Mucosa of stomach (tissue), 1 donor: ENCODE data around the gene BDH1.

ENCODE experiments used
- H3K27me3 ChIP-seq: one replicate; pipeline ENCODE4 v1.7.0; 2013; ENCODE audit warnings: mild to moderate bottlenecking, low read length; ENCODE audit not compliant: control insufficient read depth, insufficient read depth
- H3K36me3 ChIP-seq: one replicate; pipeline ENCODE4 v1.7.0; 2013; ENCODE audit warnings: low read length; ENCODE audit not compliant: control insufficient read depth, insufficient read depth
- H3K4me1 ChIP-seq: one replicate; pipeline ENCODE4 v1.7.0; 2013; ENCODE audit warnings: mild to moderate bottlenecking, low read length; ENCODE audit not compliant: control insufficient read depth, insufficient read depth
- H3K4me3 ChIP-seq: one replicate; pipeline ENCODE4 v1.7.0; 2013; ENCODE audit warnings: low read length
- H3K9ac ChIP-seq: one replicate; pipeline ENCODE4 v1.7.0; 2013; ENCODE audit warnings: mild to moderate bottlenecking, low read length, moderate library complexity
- H3K9me3 ChIP-seq: one replicate; pipeline ENCODE4 v1.7.0; 2013; ENCODE audit warnings: mild to moderate bottlenecking, low read length, moderate library complexity; ENCODE audit not compliant: control insufficient read depth
- donor health status: Pancreatic carcinoma.

The BDH1 gene

GRCh38 chr3:197554562-197555280 lies 1.0 kb downstream of the BDH1 start:
- peaks cover 20% of the 10 kb centered on the region for H3K4me1 ChIP-seq
- no peaks in the 10 kb centered on the region for H3K9me3 ChIP-seq
- H3K36me3 ChIP-seq = no peaks in the 10 kb centered on the region
- H3K27me3 ChIP-seq = no peaks in the 10 kb centered on the region
- H3K9ac ChIP-seq = peak overlapping the region; percentile 96
- peak overlapping the region; percentile 97 for H3K4me3 ChIP-seq

GRCh38 chr3:197554196-197554561 lies 1.6 kb downstream of the BDH1 start:
- H3K27me3 ChIP-seq = no peaks in the 10 kb centered on the region
- H3K9ac ChIP-seq = peak overlapping the region; percentile 96
- H3K36me3 ChIP-seq = no peaks in the 10 kb centered on the region
- no peaks in the 10 kb centered on the region for H3K9me3 ChIP-seq
- peaks cover 14% of the 10 kb centered on the region for H3K4me1 ChIP-seq
- H3K4me3 ChIP-seq = peak overlapping the region; percentile 54

- Histone ChIP-seq H3K36me3 (no peaks in the 10 kb centered on the region), H3K9me3 (no peaks in the 10 kb centered on the region), H3K9ac (no peak overlapping the region), H3K4me1 (peaks cover 24% of the 10 kb centered on the region), H3K27me3 (no peaks in the 10 kb centered on the region), H3K4me3 (no peak overlapping the region)
Measured at GRCh38 chr3:197552198-197552597, 3.6 kb downstream of the BDH1 start.

GRCh38 chr3:197550489-197550888 lies 5.3 kb downstream of the BDH1 start:
- Histone ChIP-seq H3K9me3 (no peaks in the 10 kb centered on the region), H3K36me3 (no peaks in the 10 kb centered on the region), H3K4me3 (no peak overlapping the region), H3K27me3 (no peaks in the 10 kb centered on the region), H3K4me1 (peaks cover 33% of the 10 kb centered on the region), H3K9ac (no peak overlapping the region)

- peaks cover 28% of the 10 kb centered on the region for H3K4me1 ChIP-seq
- no peak overlapping the region for H3K4me3 ChIP-seq
- H3K27me3 ChIP-seq = no peaks in the 10 kb centered on the region
Measured at GRCh38 chr3:197549261-197549885, 6.4 kb downstream of the BDH1 start.

GRCh38 chr3:197547306-197548011 lies 8.3 kb downstream of the BDH1 start:
- no peaks in the 10 kb centered on the region for H3K9me3 ChIP-seq
- peak overlapping the region; percentile 49 for H3K9ac ChIP-seq
- H3K4me1 ChIP-seq = peaks cover 21% of the 10 kb centered on the region
- H3K4me3 ChIP-seq = peak overlapping the region; percentile 29
- no peaks in the 10 kb centered on the region for H3K27me3 ChIP-seq
- H3K36me3 ChIP-seq = no peaks in the 10 kb centered on the region

More at GRCh38 chr3:197549261-197549885, 6.4 kb downstream of the BDH1 start:
- Histone ChIP-seq H3K9ac (no peak overlapping the region), H3K9me3 (no peaks in the 10 kb centered on the region), H3K36me3 (no peaks in the 10 kb centered on the region)

GRCh38 chr3:197546307-197547085 lies 9.3 kb downstream of the BDH1 start:
- H3K4me1 ChIP-seq = peaks cover 28% of the 10 kb centered on the region
- peak overlapping the region; percentile 29 for H3K4me3 ChIP-seq
- H3K9ac ChIP-seq = peak overlapping the region; percentile 49
- H3K27me3 ChIP-seq = no peaks in the 10 kb centered on the region
- no peaks in the 10 kb centered on the region for H3K36me3 ChIP-seq
- H3K9me3 ChIP-seq = no peaks in the 10 kb centered on the region

GRCh38 chr3:197545571-197545970 lies 10.2 kb downstream of the BDH1 start:
- Histone ChIP-seq H3K36me3 (no peaks in the 10 kb centered on the region), H3K27me3 (no peaks in the 10 kb centered on the region), H3K9ac (no peak overlapping the region), H3K4me1 (peaks cover 33% of the 10 kb centered on the region), H3K4me3 (no peak overlapping the region), H3K9me3 (no peaks in the 10 kb centered on the region)

GRCh38 chr3:197545101-197545500 lies 10.7 kb downstream of the BDH1 start:
- Histone ChIP-seq H3K4me3 (no peak overlapping the region), H3K36me3 (no peaks in the 10 kb centered on the region), H3K4me1 (peaks cover 33% of the 10 kb centered on the region), H3K9me3 (no peaks in the 10 kb centered on the region), H3K9ac (no peak overlapping the region), H3K27me3 (no peaks in the 10 kb centered on the region)

- Histone ChIP-seq H3K27me3 (no peaks in the 10 kb centered on the region), H3K9ac (no peak overlapping the region), H3K9me3 (no peaks in the 10 kb centered on the region), H3K36me3 (no peaks in the 10 kb centered on the region), H3K4me3 (no peak overlapping the region), H3K4me1 (peaks cover 29% of the 10 kb centered on the region)
Measured at GRCh38 chr3:197542741-197543454, 12.9 kb downstream of the BDH1 start.

- Histone ChIP-seq H3K9me3 (no peaks in the 10 kb centered on the region), H3K27me3 (no peaks in the 10 kb centered on the region), H3K9ac (no peak overlapping the region), H3K4me3 (no peak overlapping the region), H3K36me3 (no peaks in the 10 kb centered on the region), H3K4me1 (peaks cover 20% of the 10 kb centered on the region)
Measured at GRCh38 chr3:197541756-197542539, 13.8 kb downstream of the BDH1 start.
